KMS-11 (cell line): ENCODE data around the gene HELZ.

Source experiments
- H2AFZ ChIP-seq: fragments of 200-600 bp; sonication (generic); 2 replicates; pipeline ENCODE4 v1.6.1; 2016; ENCODE audit warnings: antibody characterized with exemption, mixed run types, low read depth
- H3K27ac ChIP-seq: fragments of 200-600 bp; sonication (generic); 2 replicates; pipeline ENCODE4 v1.6.1; 2016; ENCODE audit warnings: mild to moderate bottlenecking, mixed run types
- H3K27me3 ChIP-seq: fragments of 200-600 bp; sonication (generic); 2 replicates; pipeline ENCODE4 v1.6.1; 2017; ENCODE audit warnings: mild to moderate bottlenecking, low read depth, mixed run types, moderate library complexity; ENCODE audit not compliant: insufficient read depth
- H3K36me3 ChIP-seq: fragments of 200-600 bp; sonication (generic); 2 replicates; pipeline ENCODE4 v1.6.1; 2017; ENCODE audit warnings: mild to moderate bottlenecking, mixed run types; ENCODE audit not compliant: insufficient read depth
- H3K4me1 ChIP-seq: fragments of 200-600 bp; sonication (generic); 2 replicates; pipeline ENCODE4 v1.6.1; 2016; ENCODE audit warnings: mild to moderate bottlenecking, low read depth, mixed run types; ENCODE audit not compliant: poor library complexity, severe bottlenecking
- H3K4me2 ChIP-seq: fragments of 200-600 bp; sonication (generic); 2 replicates; pipeline ENCODE4 v1.7.0; 2016; ENCODE audit warnings: mild to moderate bottlenecking, mixed run types
- H3K4me3 ChIP-seq: fragments of 200-600 bp; sonication (generic); IDR thresholded peaks from 2 replicates; pipeline ENCODE4 v1.6.1; 2017; ENCODE audit warnings: low read depth, low read length, mixed read lengths; ENCODE audit not compliant: insufficient read depth
- H3K79me2 ChIP-seq: fragments of 200-600 bp; sonication (generic); 2 replicates; pipeline ENCODE4 v1.6.1; 2016; ENCODE audit warnings: low read depth, mixed run types; ENCODE audit not compliant: insufficient read depth
- H3K9ac ChIP-seq: fragments of 200-600 bp; sonication (generic); 2 replicates; pipeline ENCODE4 v1.6.1; 2016; ENCODE audit warnings: mild to moderate bottlenecking, mixed run types
- H4K20me1 ChIP-seq: fragments of 200-600 bp; sonication (generic); 2 replicates; pipeline ENCODE4 v1.6.1; 2016; ENCODE audit warnings: mild to moderate bottlenecking, mixed run types; ENCODE audit not compliant: insufficient read depth
- TF ChIP-seq, protein P1 (sequence below): fragments of 200-600 bp; sonication (generic); conservative IDR thresholded peaks from 2 replicates; pipeline ENCODE4 v1.6.1; 2017; ENCODE audit warnings: low read depth, mild to moderate bottlenecking, antibody characterized with exemption, low read length, moderate library complexity, mixed read lengths

HELZ gene

DNA sequence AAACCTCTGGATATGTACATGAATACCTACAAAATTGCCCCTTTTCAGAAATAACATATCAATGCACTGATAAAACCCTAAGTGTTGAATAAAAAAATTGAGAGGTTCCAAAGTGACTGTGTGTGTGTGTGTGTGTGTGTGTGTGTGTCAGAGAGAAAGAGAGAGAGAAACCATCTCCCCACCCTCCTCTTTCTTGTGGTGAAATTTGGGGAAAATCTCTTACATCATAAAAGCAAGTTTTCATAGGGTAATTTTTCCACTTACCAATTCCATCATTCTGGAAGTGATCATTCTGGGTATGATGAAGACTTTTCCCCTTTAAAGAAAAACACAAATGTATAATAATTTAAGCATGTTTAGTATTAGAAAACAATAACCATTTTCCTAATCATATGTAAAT lies 121.3 kb downstream of the HELZ start:
- no peaks in the 10 kb centered on the region for H3K27me3 ChIP-seq
- no peak overlapping the region for H3K9ac ChIP-seq
- TF ChIP-seq, protein P1, sequence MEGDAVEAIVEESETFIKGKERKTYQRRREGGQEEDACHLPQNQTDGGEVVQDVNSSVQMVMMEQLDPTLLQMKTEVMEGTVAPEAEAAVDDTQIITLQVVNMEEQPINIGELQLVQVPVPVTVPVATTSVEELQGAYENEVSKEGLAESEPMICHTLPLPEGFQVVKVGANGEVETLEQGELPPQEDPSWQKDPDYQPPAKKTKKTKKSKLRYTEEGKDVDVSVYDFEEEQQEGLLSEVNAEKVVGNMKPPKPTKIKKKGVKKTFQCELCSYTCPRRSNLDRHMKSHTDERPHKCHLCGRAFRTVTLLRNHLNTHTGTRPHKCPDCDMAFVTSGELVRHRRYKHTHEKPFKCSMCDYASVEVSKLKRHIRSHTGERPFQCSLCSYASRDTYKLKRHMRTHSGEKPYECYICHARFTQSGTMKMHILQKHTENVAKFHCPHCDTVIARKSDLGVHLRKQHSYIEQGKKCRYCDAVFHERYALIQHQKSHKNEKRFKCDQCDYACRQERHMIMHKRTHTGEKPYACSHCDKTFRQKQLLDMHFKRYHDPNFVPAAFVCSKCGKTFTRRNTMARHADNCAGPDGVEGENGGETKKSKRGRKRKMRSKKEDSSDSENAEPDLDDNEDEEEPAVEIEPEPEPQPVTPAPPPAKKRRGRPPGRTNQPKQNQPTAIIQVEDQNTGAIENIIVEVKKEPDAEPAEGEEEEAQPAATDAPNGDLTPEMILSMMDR, result no peak
- H3K79me2 ChIP-seq, result no peaks in the 10 kb centered on the region
- H3K36me3 ChIP-seq, result no peaks in the 10 kb centered on the region; the same call in 1 of the 2 replicates
- H2AFZ ChIP-seq, result no peak overlapping the region
- H3K4me1 ChIP-seq, result no peaks in the 10 kb centered on the region
- no peak overlapping the region for H3K27ac ChIP-seq
- H3K4me3 ChIP-seq, result no peak overlapping the region
- H4K20me1 ChIP-seq, result no peaks in the 10 kb centered on the region
- no peak overlapping the region for H3K4me2 ChIP-seq

DNA sequence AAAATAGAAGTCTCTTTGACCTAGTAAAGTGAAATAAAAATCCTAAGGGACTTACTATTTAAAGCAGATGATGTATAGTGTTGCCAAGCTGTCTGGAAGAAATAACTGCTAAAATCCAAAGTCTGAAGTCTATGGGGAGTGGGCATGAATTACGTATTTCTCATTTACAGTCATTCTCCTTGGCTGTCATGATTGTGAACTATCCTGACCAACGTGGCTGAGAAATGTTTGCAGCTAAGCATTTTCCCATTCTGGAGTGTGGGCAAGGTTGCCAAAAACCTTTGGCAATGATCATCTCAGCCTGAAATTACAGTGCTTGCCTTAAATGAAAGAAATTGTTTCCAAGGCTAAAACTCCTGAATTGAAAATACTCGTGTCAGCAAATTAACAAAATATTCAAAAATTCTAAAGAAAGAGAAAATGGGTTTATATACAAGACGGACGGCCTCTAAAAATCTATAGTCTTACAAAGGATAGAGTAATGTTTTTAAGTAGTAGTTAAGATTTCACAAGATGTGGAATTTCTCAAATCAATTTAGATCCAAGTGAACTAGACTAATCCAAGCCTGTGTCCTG lies 123.6 kb downstream of the HELZ start:
- Histone ChIP-seq H2AFZ (no peak overlapping the region), H3K4me3 (no peak overlapping the region), H3K36me3 (no peaks in the 10 kb centered on the region; the same call in 1 of the 2 replicates), H3K27ac (no peak overlapping the region), H3K27me3 (no peaks in the 10 kb centered on the region), H3K9ac (no peak overlapping the region), H3K4me1 (no peaks in the 10 kb centered on the region), H3K79me2 (no peaks in the 10 kb centered on the region), H4K20me1 (no peaks in the 10 kb centered on the region), H3K4me2 (no peak overlapping the region)
- TF ChIP-seq, protein P1, result no peak

DNA sequence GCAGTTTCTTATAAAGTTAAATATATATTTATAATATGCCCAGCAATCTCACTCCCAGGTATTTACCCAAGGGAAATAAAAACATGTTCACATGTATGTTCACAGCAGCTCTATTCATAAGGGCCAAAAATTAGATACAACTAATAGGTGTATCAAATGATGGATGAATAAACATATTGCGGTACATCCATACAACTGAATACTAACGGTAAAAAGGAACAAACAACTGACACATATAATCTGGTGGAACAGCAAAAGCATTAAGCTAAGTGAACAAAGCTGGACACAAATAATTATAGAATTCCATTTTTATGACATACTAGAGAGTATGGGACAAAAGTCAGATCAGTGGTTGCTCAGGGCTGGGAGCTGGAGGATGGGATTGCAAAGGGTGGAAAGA lies 125.9 kb downstream of the HELZ start:
- H3K27me3 ChIP-seq, result no peaks in the 10 kb centered on the region
- TF ChIP-seq, protein P1, result no peak
- H3K4me1 ChIP-seq, result peaks cover 3% of the 10 kb centered on the region
- H3K27ac ChIP-seq, result no peak overlapping the region
- no peaks in the 10 kb centered on the region for H3K36me3 ChIP-seq
- H4K20me1 ChIP-seq, result no peaks in the 10 kb centered on the region
- no peak overlapping the region for H3K4me3 ChIP-seq
- H2AFZ ChIP-seq, result no peak overlapping the region
- no peak overlapping the region for H3K4me2 ChIP-seq
- no peaks in the 10 kb centered on the region for H3K79me2 ChIP-seq
- no peak overlapping the region for H3K9ac ChIP-seq

DNA sequence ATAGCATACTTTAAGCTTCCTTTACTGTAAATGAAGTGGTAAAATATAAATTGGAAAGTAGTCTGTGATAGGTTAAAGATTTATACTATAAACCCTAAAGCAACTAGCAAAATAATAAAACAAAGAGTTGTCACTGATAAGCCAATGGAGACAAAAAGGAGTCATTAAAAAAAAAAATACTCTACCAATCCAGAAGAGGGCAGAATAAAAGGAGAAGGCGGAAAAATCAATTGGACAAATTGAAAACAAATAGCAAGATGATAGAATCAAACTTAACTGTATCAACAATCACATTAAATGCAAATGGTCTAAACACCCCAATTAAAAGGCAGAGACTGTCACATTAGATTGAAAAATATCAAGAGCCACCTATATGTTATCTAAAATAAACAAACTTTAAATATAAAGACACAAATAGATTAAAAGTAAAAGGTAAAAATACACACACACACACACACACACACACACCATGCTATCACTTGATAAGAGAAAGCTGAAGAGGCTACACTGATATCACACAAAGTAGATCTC lies 128.9 kb downstream of the HELZ start:
- TF ChIP-seq, protein P1, result no peak; the same call in 1 of the 2 replicates
- Histone ChIP-seq H2AFZ (no peak overlapping the region), H3K4me3 (no peak overlapping the region), H3K27ac (no peak overlapping the region), H3K79me2 (no peaks in the 10 kb centered on the region), H4K20me1 (no peaks in the 10 kb centered on the region), H3K4me2 (no peak overlapping the region), H3K9ac (no peak overlapping the region), H3K27me3 (no peaks in the 10 kb centered on the region), H3K4me1 (peaks cover 3% of the 10 kb centered on the region), H3K36me3 (peaks cover 4% of the 10 kb centered on the region; the same call in 1 of the 2 replicates)
